H9 (cell line): ENCODE data around the gene ZNF771. TPM values are rescaled to one million over a fixed set of nuclear protein-coding genes. Genes with fewer than 3 reads are reported as not detected.

Experiments
- DNase-seq: peaks from one replicate; pipeline ENCODE4 v3.0.0-alpha.2; 2017
- H2AFZ ChIP-seq: one replicate; pipeline ENCODE4 v1.6.1; 2013; ENCODE audit warnings: mild to moderate bottlenecking, low read length, control low read depth, moderate library complexity
- H2AK5ac ChIP-seq: 2 replicates; pipeline ENCODE4 v1.6.1; 2013; ENCODE audit warnings: low read length, control low read depth, mixed read lengths; ENCODE audit not compliant: insufficient read length
- H2BK120ac ChIP-seq: one replicate; pipeline ENCODE4 v1.6.1; 2013; ENCODE audit warnings: low read depth, mild to moderate bottlenecking, low read length, control low read depth, inconsistent platforms; ENCODE audit not compliant: poor library complexity, severe bottlenecking
- H2BK12ac ChIP-seq: 2 replicates; pipeline ENCODE4 v1.6.1; 2013; ENCODE audit warnings: low read length, control low read depth, mixed read lengths, low read depth; ENCODE audit not compliant: insufficient read length
- H2BK15ac ChIP-seq: 2 replicates; pipeline ENCODE4 v1.6.1; 2013; ENCODE audit warnings: low read depth, low read length, control low read depth
- H2BK20ac ChIP-seq: one replicate; pipeline ENCODE4 v1.6.1; 2013; ENCODE audit warnings: low read depth, mild to moderate bottlenecking, low read length, control low read depth, inconsistent platforms; ENCODE audit not compliant: poor library complexity, severe bottlenecking
- H2BK5ac ChIP-seq: 2 replicates; pipeline ENCODE4 v1.6.1; 2013; ENCODE audit warnings: low read length, control low read depth, mixed read lengths; ENCODE audit not compliant: insufficient read length
- H3K14ac ChIP-seq: 2 replicates; pipeline ENCODE4 v1.6.1; 2013; ENCODE audit warnings: low read length, control low read depth; ENCODE audit not compliant: insufficient read depth
- H3K18ac ChIP-seq: 2 replicates; pipeline ENCODE4 v1.6.1; 2013; ENCODE audit warnings: low read depth, mild to moderate bottlenecking, mixed read lengths, low read length, control low read depth; ENCODE audit not compliant: insufficient read length
- H3K23ac ChIP-seq: 2 replicates; pipeline ENCODE4 v1.6.1; 2013; ENCODE audit warnings: low read length, control low read depth, mixed read lengths, low read depth; ENCODE audit not compliant: insufficient read length
- H3K23me2 ChIP-seq: 2 replicates; pipeline ENCODE4 v1.6.1; 2013; ENCODE audit warnings: low read depth, mild to moderate bottlenecking, mixed read lengths, low read length, control low read depth; ENCODE audit not compliant: insufficient read length, poor library complexity, severe bottlenecking
- H3K27ac ChIP-seq: 2 replicates; pipeline ENCODE4 v1.5.1; 2013; ENCODE audit warnings: low read length, control low read depth, mixed read lengths, low read depth; ENCODE audit not compliant: insufficient read length
- H3K27me3 ChIP-seq: 2 replicates; pipeline ENCODE4 v1.6.1; 2013; ENCODE audit warnings: low read length, control low read depth, inconsistent platforms; ENCODE audit not compliant: insufficient read depth
- H3K4ac ChIP-seq: 2 replicates; pipeline ENCODE4 v1.6.1; 2013; ENCODE audit warnings: low read depth, mild to moderate bottlenecking, control low read depth, inconsistent platforms, low read length, moderate library complexity
- H3K4me1 ChIP-seq: 2 replicates; pipeline ENCODE4 v1.6.1; 2013; ENCODE audit warnings: low read length, control low read depth, inconsistent platforms; ENCODE audit not compliant: insufficient read depth
- H3K4me2 ChIP-seq: 2 replicates; pipeline ENCODE4 v1.6.1; 2013; ENCODE audit warnings: low read length, control low read depth, mixed read lengths; ENCODE audit not compliant: insufficient read length, insufficient read depth
- H3K56ac ChIP-seq: 2 replicates; pipeline ENCODE4 v1.6.1; 2013; ENCODE audit warnings: low read depth, mild to moderate bottlenecking, mixed read lengths, low read length, control low read depth; ENCODE audit not compliant: insufficient read length
- H3K79me1 ChIP-seq: 2 replicates; pipeline ENCODE4 v1.6.1; 2013; ENCODE audit warnings: low read depth, mild to moderate bottlenecking, moderate library complexity, low read length, control low read depth, inconsistent platforms; ENCODE audit not compliant: insufficient read depth, poor library complexity, severe bottlenecking
- H3K79me2 ChIP-seq: 2 replicates; pipeline ENCODE4 v1.6.1; 2013; ENCODE audit warnings: low read length, control low read depth, inconsistent platforms; ENCODE audit not compliant: insufficient read depth
- H3K9ac ChIP-seq: 2 replicates; pipeline ENCODE4 v1.6.1; 2013; ENCODE audit warnings: low read length, control low read depth, mixed read lengths; ENCODE audit not compliant: insufficient read length; ENCODE audit errors: extremely low read depth
- H3K9me3 ChIP-seq: one replicate; pipeline ENCODE4 v1.6.1; 2013; ENCODE audit warnings: low read depth, low read length, inconsistent platforms; ENCODE audit not compliant: control insufficient read depth
- H3T11ph ChIP-seq: one replicate; pipeline ENCODE4 v1.6.1; 2013; ENCODE audit warnings: mild to moderate bottlenecking, low read length, control low read depth, inconsistent platforms
- H4K20me1 ChIP-seq: one replicate; pipeline ENCODE4 v1.6.1; 2013; ENCODE audit not compliant: control insufficient read depth, insufficient read length, insufficient read depth
- H4K5ac ChIP-seq: 2 replicates; pipeline ENCODE4 v1.6.1; 2013; ENCODE audit warnings: low read depth, mild to moderate bottlenecking, mixed read lengths, low read length, control low read depth; ENCODE audit not compliant: insufficient read length
- H4K8ac ChIP-seq: replicated peaks from 2 replicates; pipeline ENCODE4 v1.6.1; 2013; ENCODE audit warnings: low read length, control low read depth, mixed read lengths, low read depth; ENCODE audit not compliant: insufficient read length
- H4K91ac ChIP-seq: 2 replicates; pipeline ENCODE4 v1.6.1; 2013; ENCODE audit warnings: low read depth, mild to moderate bottlenecking, moderate library complexity, mixed read lengths, low read length, control low read depth; ENCODE audit not compliant: insufficient read length
- H3K27ac Mint-ChIP-seq, 3 experiments: 2 replicates in 2 of 3; 3 replicates in 1 of 3; pipeline ENCODE4 v1.8.0; 2020 to 2021; ENCODE audit warnings: mixed read lengths in 3 of 3, mild to moderate bottlenecking in 1 of 3, moderate library complexity in 1 of 3
- H3K27me3 Mint-ChIP-seq: 2 replicates; pipeline ENCODE4 v1.8.0; 2021; ENCODE audit warnings: low read depth, mild to moderate bottlenecking, moderate library complexity, mixed read lengths
- H3K36me3 Mint-ChIP-seq, 3 experiments: 2 replicates in 2 of 3; 3 replicates in 1 of 3; pipeline ENCODE4 v1.8.0; 2020 to 2021; ENCODE audit warnings: low read depth in 3 of 3, mixed read lengths in 3 of 3; ENCODE audit not compliant: insufficient read depth in 1 of 3
- H3K4me1 Mint-ChIP-seq, 2 experiments: 2 replicates each; pipeline ENCODE4 v1.8.0; 2020; ENCODE audit warnings: mixed read lengths in 2 of 2
- H3K4me3 Mint-ChIP-seq, 2 experiments: 2 replicates in 1 of 2; 3 replicates in 1 of 2; pipeline ENCODE4 v1.8.0; 2020 to 2021; ENCODE audit warnings: mild to moderate bottlenecking in 2 of 2, mixed read lengths in 2 of 2, moderate library complexity in 1 of 2
- H3K9me3 Mint-ChIP-seq, 2 experiments: 2 replicates in 1 of 2; 3 replicates in 1 of 2; pipeline ENCODE4 v1.8.0; 2020; ENCODE audit warnings: mild to moderate bottlenecking in 2 of 2, mixed read lengths in 2 of 2, moderate library complexity in 1 of 2
- WGBS: extraction: QIAGEN DNeasy Blood & Tissue Kit; methylation state at CpG from one replicate; pipeline ENCODE4 v1.1.7; 2013; ENCODE audit warnings: missing lambda C conversion rate, low lambda C conversion rate, mixed read lengths; ENCODE audit not compliant: insufficient read length; ENCODE audit errors: extremely low coverage; 5-methylcytosine and 5-hydroxymethylcytosine counted together
- total RNA-seq: library from RNA; stranded (reverse); gene quantifications from 2 replicates; pipeline ENCODE4 v1.2.1, GENCODE V29; 2021
- TF ChIP-seq, protein P1 (sequence below): fragments of 200-600 bp; sonication (generic); conservative IDR thresholded peaks from 3 replicates; pipeline ENCODE4 v1.8.0; 2021; ENCODE audit warnings: antibody characterized with exemption, mild to moderate bottlenecking

The ZNF771 gene
- total RNA-seq, 1 experiment from 2014 or later: 10.5 TPM

- H3K9me3 Mint-ChIP-seq: no peaks in the 10 kb centered on the region; a peak in 2 of 5 replicates
- peak overlapping the region; percentile 85 for H3K18ac ChIP-seq
- H3K56ac ChIP-seq: no peak overlapping the region
- no peak overlapping the region for H3K23ac ChIP-seq
- H2AFZ ChIP-seq: no peak overlapping the region
- H3K79me1 ChIP-seq: peaks cover 8% of the 10 kb centered on the region
- no peak overlapping the region for H4K5ac ChIP-seq
- H3K79me2 ChIP-seq: peaks cover 4% of the 10 kb centered on the region; the same call in 1 of the 2 replicates
- H2BK15ac ChIP-seq: no peak overlapping the region
- H3K14ac ChIP-seq: peak overlapping the region; percentile 75
- no peak overlapping the region for H2BK20ac ChIP-seq
- H3K4me1 ChIP-seq: no peaks in the 10 kb centered on the region
- no peak for DNase-seq
- no peak overlapping the region for H3K4ac ChIP-seq
- H3K27ac Mint-ChIP-seq: peak overlapping the region in 1 of 3 experiments; percentile 47; a peak in 2 of 7 replicates
- H3K9me3 ChIP-seq: no peaks in the 10 kb centered on the region
- H2BK120ac ChIP-seq: no peak overlapping the region
- no peak overlapping the region for H3T11ph ChIP-seq
- H3K23me2 ChIP-seq: peaks cover 9% of the 10 kb centered on the region
- no peak overlapping the region for H2BK5ac ChIP-seq
- no peak overlapping the region for H4K91ac ChIP-seq
- WGBS: no CpG with 5 or more reads among the region's 11 CpGs
- H3K27me3 Mint-ChIP-seq: peaks cover 21% of the 10 kb centered on the region
- H4K20me1 ChIP-seq: no peaks in the 10 kb centered on the region
- TF ChIP-seq, protein P1, sequence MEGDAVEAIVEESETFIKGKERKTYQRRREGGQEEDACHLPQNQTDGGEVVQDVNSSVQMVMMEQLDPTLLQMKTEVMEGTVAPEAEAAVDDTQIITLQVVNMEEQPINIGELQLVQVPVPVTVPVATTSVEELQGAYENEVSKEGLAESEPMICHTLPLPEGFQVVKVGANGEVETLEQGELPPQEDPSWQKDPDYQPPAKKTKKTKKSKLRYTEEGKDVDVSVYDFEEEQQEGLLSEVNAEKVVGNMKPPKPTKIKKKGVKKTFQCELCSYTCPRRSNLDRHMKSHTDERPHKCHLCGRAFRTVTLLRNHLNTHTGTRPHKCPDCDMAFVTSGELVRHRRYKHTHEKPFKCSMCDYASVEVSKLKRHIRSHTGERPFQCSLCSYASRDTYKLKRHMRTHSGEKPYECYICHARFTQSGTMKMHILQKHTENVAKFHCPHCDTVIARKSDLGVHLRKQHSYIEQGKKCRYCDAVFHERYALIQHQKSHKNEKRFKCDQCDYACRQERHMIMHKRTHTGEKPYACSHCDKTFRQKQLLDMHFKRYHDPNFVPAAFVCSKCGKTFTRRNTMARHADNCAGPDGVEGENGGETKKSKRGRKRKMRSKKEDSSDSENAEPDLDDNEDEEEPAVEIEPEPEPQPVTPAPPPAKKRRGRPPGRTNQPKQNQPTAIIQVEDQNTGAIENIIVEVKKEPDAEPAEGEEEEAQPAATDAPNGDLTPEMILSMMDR: no peak
- no peak overlapping the region for H2AK5ac ChIP-seq
- no peak overlapping the region for H3K4me3 Mint-ChIP-seq
- peak overlapping the region; percentile 87 for H3K4me2 ChIP-seq
- peaks cover 4 to 12% of the 10 kb centered on the region in 2 experiments; a peak in 3 of 4 replicates for H3K4me1 Mint-ChIP-seq
- peak overlapping the region; percentile 60 for H3K9ac ChIP-seq
- H4K8ac ChIP-seq: no peak overlapping the region
- peaks cover 19 to 32% (median 27%) of the 10 kb centered on the region in 3 experiments for H3K36me3 Mint-ChIP-seq
- H3K27ac ChIP-seq: no peak overlapping the region
- no peaks in the 10 kb centered on the region for H3K27me3 ChIP-seq
- H2BK12ac ChIP-seq: no peak overlapping the region
Measured at GRCh38 chr16:30429418-30429677, 21.9 kb downstream of the ZNF771 start.
